ENCODE results near the gene SUSD2.
"Not testable (repeated sequence)": the region's sequence is repeated elsewhere in the genome, so short reads cannot be mapped to it uniquely, and the experiment has no call there.

SUSD2 gene

DNA sequence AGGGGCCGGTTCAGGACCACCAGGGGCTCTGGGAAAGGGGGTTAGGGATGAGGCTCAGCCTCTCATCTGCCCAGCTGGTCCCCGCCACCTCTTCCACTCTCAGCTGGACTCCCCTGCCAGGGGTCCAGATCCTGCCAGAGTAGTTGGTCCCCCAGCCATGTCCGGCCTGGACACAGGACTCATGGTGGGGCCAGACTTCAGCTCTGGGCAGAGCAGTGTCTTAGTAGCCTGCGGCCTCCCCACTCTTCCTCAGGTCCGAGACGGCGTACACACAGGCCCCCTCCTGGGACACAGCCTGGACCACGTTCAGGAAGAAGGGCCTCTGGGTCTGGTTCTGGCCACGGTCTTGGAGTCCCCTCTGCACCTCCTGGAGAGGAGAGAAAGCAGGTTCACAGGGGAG lies 38.5 kb downstream of the SUSD2 start:
- DNase-seq = no peak

DNA sequence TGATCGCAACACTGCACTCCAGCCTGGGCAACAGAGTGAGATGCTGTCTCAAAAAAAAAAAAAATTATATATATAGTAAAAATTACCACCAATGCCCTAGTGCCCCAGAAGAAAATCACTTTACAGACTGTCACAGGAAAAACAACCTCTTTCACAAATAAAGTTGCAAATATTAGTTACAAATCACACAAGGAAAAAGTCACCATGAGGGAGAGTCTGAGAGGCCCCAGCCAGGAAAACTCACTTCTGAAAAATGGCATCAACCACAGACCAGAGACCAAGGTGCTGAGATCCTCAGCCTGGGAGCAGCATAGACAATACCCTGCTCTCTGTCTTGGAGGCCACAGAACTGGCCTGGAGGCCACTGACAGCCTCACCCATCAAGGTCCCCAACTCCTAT lies 43.2 kb downstream of the SUSD2 start:
- no peak for DNase-seq

DNA sequence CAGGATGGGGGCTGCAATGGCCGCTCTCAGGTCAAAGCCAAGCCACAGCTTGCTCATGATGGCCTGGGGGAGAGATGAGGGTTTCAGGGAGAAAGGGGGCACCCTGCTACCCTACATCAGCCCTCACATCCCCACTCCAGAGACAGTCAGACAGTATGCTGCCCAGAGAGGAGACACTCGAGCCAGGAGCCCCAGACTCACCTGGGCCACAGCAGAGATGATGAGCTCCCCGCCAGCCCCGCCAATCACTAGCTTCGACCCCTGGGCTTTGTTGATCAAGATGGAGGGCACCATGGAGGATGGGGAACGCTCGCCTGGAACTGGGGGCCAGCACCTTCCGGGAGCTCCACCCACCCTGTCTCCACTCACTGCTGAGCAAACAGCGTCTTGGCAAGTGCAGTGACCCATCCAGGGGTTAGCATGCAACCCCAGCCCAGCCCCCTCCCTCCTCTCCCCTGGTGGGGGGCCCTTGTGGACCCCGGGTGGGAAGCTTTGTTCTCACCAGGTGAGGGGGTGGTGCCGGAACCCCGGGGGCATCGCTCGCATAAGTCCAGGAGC lies 43.8 kb downstream of the SUSD2 start:
- no peak for DNase-seq

DNA sequence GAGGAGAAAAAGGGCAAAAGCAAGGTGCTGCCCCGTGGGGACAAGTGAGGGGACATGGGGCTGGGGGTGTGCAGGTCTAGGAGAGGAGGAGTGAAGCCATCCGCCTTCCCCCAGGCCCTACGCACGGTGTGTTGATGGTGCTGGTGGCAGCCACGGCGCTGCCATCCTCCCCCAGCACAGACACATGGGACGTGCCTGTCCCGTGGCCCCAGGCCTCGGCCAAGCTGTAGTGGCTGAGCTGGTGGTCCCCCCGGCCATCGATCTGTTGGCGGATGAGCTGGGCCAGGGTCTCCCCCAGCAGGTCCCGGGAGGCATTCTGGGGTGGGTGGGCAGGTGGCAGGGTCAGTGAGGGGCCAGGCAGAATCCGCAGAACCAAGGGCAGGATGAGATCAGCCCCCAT lies 44.7 kb downstream of the SUSD2 start:
- no peak for DNase-seq

DNA sequence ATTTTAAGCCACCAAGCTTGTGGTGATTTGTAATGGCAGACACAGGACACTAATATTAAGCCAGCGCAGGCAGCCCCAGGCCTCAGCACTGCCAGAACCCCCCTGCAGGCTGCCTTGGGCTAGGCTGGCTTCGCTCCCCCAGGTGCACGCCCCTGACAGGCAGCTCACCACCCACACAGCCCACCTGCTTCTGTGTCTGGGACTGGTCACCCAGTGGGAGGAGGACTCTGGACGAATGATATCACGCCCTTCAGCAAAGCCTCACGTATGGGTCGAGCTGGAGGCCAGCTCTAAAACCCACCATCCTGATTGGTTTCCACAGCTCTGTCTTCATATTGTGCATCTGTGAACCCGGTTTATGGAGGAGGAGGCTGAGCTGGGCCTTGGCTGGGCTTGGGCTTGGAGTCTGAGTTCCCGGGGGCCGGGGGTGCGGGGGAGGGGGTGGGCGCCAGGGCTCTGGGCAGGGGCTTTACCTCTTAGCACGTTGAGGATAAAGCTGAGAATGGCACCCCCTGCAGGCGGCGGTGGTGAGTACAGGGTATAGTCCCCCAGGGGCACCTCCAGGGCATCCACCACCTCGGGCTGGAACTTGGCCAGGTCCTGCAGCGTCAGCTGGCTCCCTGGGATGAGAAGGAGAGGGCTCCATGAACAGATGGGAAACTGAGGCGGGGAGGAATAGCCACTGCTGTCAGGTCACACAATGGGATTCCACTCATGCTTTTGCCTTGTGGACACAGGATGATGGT lies 49.8 kb downstream of the SUSD2 start:
- peak; percentile 68 for DNase-seq

DNA sequence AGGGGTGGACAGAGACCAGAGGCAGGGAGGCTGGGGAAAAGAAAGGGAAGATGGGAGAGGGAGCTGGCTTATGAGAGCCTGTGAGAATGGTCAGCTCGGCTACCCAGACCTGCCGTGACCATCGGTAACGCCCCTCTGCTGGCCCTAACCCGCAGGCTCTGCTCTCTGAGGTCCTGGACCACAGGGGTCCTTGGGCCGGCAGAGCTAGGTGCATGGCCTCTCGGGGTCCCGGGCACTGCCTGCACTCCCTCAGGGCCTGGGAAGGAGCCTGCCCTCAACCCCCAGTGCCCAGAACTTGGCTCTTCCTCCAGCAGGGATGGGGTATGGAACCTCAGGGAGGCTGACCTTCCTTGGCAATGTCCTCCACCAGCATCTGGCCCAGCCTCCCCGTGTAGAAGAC lies 50.4 kb downstream of the SUSD2 start:
- DNase-seq = no peak

DNA sequence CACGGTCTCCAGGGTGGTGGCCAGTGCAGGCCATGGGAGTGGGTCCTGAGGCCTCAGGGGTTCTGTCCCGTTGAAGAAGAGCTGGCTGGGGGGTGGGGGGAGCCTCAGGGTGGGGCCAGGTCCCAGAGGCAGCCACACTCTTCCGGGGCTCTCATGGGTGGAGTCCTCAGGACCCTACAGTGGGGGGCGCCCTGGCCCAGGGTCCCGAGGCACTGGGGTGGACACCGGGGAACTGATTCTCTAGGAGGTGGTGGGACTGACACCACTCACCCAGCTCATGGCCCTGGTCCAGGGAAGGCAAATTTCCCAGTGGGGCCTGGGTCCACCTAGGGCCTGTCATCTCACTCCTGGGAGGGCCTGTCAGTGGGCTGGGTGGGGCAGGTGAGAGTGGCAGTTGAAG lies 50.8 kb downstream of the SUSD2 start:
- DNase-seq = no peak

DNA sequence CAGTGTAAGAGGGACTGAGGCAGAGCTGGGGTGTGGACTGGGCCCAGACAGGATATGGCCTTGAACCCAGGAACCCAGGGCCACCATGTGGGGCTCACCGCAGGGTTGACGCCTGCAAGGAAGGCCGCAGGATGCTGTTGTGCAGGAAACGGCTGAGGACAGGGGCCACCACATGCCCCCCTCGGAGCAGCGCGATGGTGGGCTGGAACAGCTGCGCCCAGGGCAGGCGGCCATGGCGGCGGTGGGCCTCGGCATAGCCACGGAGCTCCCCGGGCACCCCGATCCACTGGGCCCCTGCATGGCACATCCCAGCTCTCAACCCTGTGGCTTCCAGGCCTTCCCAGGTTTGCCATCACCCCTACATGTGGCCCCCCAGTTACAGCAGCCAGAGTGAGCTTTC lies 51.4 kb downstream of the SUSD2 start:
- DNase-seq = no peak

DNA sequence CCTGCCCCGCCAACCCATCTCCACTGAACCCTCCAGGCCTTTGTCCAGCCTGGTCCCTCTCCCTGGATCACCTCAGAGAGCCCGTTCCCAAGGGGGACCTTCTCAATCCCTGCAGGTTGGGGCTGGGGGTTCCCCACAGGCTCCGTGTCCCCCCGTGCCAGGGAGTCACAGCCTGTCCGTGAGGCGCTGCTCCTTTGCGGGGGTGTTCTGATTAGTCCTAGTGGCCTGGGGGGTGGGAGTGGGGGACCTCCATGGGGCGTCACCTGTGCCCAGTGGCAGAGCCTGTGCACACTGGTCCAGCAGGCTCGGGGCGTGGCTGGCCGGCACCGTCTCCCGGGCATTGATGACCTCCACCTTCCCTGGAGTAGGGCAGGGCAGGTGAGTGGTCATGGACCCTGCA lies 51.9 kb downstream of the SUSD2 start:
- no peak for DNase-seq

DNA sequence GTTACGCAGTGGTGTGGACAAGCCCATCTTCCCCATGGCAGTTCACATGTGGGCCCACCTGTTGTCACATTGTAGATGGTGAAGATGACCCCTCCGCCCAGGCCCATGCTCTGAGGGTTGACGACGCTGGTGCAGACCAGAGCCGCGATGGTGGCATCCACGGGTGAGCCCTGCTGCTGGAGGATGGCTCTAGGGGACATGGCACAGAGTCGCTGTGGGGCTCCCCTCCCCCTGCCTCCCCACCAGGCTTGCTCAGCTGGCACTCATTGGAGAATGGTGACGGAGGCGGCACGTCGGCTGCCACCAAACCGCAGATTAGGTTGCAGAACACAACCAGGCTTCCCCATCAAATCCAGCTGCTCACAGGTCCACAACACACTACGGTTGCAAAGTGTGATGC lies 52.5 kb downstream of the SUSD2 start:
- no peak for DNase-seq

DNA sequence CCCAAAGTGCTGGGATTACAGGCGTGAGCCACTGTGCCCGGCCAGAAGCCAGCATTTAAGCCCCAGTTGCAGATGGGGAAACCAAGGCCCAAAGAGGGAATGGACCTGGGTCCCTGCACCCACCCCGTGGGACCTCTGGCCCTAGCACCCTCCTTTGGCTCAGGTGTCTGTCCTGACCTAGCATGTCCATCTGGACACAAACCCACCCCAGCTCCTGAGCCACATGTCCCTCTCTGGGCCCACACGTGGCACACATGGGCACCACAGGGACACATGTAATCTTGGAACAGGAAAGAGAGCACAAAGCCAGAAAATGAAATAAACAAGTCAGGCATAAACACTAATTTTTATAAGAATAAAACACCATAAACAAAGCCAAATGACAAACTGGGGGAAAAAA lies 54.0 kb downstream of the SUSD2 start:
- DNase-seq = no peak

DNA sequence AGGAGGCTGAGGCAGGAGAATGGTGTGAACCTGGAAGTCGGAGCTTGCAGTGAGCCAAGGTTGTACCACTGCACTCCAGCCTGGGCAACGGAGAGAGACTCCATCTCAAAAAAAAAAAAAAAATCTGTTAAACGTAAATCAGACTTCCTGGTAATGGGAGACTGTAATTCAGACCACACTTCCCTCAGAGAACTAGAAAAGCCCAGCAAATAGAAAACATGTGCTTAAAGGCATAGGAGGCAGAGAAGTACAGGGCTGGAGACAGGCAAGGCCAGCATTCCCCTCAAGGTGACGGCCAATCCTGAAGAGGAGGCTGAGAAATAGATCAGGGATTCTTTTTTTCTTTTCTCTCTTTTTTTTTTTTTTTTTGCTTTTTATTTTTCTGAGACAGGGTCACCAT lies 55.4 kb downstream of the SUSD2 start:
- DNase-seq = no peak

DNA sequence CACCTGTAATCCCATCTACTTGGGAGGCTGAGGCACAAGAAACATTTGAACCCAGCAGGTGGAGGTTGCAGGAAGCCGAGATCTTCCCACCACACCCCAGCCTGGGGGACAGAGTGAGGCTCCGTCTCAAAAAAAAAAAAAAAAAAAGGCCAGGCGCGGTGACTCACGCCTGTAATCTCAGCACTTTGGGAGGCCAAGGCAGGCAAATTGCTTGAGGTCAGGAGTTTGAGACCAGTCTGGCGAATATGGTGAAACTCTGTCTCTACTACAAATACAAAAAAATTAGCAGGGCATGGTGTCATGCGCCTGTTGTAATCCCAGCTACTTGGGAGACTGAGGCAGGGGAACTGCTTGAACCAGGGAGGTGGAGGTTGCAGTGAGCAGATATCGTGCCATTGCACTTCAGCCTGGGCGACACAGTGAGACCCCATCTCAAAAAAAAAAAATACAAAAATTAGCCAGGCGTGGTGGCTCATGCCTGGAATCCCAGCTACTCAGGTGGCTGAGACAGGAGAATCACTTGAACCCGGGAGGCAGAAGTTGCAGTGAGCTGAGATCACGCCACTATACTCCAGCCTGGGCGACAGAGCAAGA lies 56.9 kb downstream of the SUSD2 start:
- not testable (repeated sequence) for DNase-seq
